Lower leg skin (tissue), 4 donors: ENCODE data around the gene CADPS2. TPM values are rescaled to one million over a fixed set of nuclear protein-coding genes. Genes with fewer than 3 reads are reported as not detected.

ENCODE experiments used
- DNase-seq, 2 donors: peaks; one replicate each; pipeline ENCODE4 v3.0.0-alpha.2; 2019; ENCODE audit warnings: low spot score in 2 of 2
- H3K4me3 ChIP-seq: fragments of 200-600 bp; sonication (generic); 2 replicates; pipeline ENCODE4 v1.5.1; 2017; ENCODE audit warnings: mild to moderate bottlenecking, low read depth; ENCODE audit not compliant: poor library complexity, severe bottlenecking
- CTCF ChIP-seq, 3 donors: fragments of 450-650 bp; IDR thresholded peaks; one replicate each; pipeline ENCODE4 v1.5.1; 2016; ENCODE audit warnings: antibody characterized with exemption in 3 of 3, mild to moderate bottlenecking in 3 of 3, moderate library complexity in 2 of 3
- POLR2A ChIP-seq, 2 donors: fragments of 450-650 bp; IDR thresholded peaks; one replicate each; pipeline ENCODE4 v1.6.1; 2016 to 2017; ENCODE audit warnings: antibody characterized with exemption in 2 of 2, mild to moderate bottlenecking in 1 of 2, moderate library complexity in 1 of 2
- WGBS, 2 donors: methylation state at CpG; one replicate each; pipeline ENCODE4 v1.1.5; 2018; 5-methylcytosine and 5-hydroxymethylcytosine counted together
- intact Hi-C: fragments of 100-400 bp; cut with DNase I; formaldehyde crosslinking; loops from one replicate; pipeline ENCODE4 v1.15.0; 2023; ENCODE audit warnings: low total_unique reads
- total RNA-seq, 4 donors: library from RNA; depleted of rRNA; stranded (reverse); fragments of >200 nt; gene quantifications; one replicate each; pipeline ENCODE4 v1.1.0, GENCODE V29; 2016

CADPS2 gene
- total RNA-seq, 4 donors from 2014 or later: 4.1 to 11.6 (median 6.5) TPM

- intact Hi-C loops: no loop called here
- no peak for DNase-seq
- H3K4me3 ChIP-seq: no peak overlapping the region
- WGBS, 2 donors: 91 to 97% methylated on average over 2 of the region's 2 CpGs
- no peak for TF ChIP-seq POLR2A (IDR thresholded peaks at IDR 0.05)
- no peak for TF ChIP-seq CTCF (IDR thresholded peaks at IDR 0.05)
Observed at GRCh38 chr7:122561326-122561725, 324.9 kb downstream of the CADPS2 start.

- DNase-seq: no peak
- WGBS, 2 donors: 62% methylated on average over 7 of the region's 7 CpGs
- no peak overlapping the region for H3K4me3 ChIP-seq
- TF ChIP-seq POLR2A (IDR thresholded peaks at IDR 0.05) (no peak), CTCF (IDR thresholded peaks at IDR 0.05) (no peak)
- intact Hi-C loops: no loop called here
Observed at GRCh38 chr7:122556873-122557542, 329.3 kb downstream of the CADPS2 start.

- no peak for DNase-seq
- TF ChIP-seq CTCF (IDR thresholded peaks at IDR 0.05): no peak
- no peak for TF ChIP-seq POLR2A (IDR thresholded peaks at IDR 0.05)
- intact Hi-C loops: no loop called here
- H3K4me3 ChIP-seq: no peak overlapping the region
Observed at GRCh38 chr7:122556219-122556618, 330.0 kb downstream of the CADPS2 start.

GRCh38 chr7:122553761-122554160 is 332.5 kb downstream of the CADPS2 start:
- intact Hi-C loops: no loop called here
- no peak overlapping the region for H3K4me3 ChIP-seq
- WGBS, 2 donors: 58 to 62% methylated on average over 1 of the region's 1 CpG
- TF ChIP-seq POLR2A (IDR thresholded peaks at IDR 0.05): no peak
- no peak for TF ChIP-seq CTCF (IDR thresholded peaks at IDR 0.05)
- no peak for DNase-seq

- no peak for DNase-seq
- TF ChIP-seq POLR2A (IDR thresholded peaks at IDR 0.05) (no peak), CTCF (IDR thresholded peaks at IDR 0.05) (no peak)
- intact Hi-C loops: no loop called here
- no peak overlapping the region for H3K4me3 ChIP-seq
Observed at GRCh38 chr7:122552769-122553168, 333.5 kb downstream of the CADPS2 start.

- no peak for DNase-seq
- TF ChIP-seq CTCF (IDR thresholded peaks at IDR 0.05): no peak
Observed at GRCh38 chr7:122550545-122550944, 335.7 kb downstream of the CADPS2 start.

More at GRCh38 chr7:122550545-122550944, 335.7 kb downstream of the CADPS2 start:
- 81 to 88% methylated on average over 1 of the region's 1 CpG for WGBS, 2 donors
- no peak overlapping the region for H3K4me3 ChIP-seq
- intact Hi-C loops: no loop called here
